HEK293 (cell line): ENCODE measurements around the gene ZFHX3.

Source experiments
- CTCF ChIA-PET: fragments of 350-600 bp; formaldehyde crosslinking; extraction: SDS; loops from one replicate; lab custom pipeline; 2021; ENCODE audit warnings: antibody characterized with exemption; lab: Yijun Ruan, JAX
- POLR2A ChIA-PET: fragments of 300-600 bp; formaldehyde crosslinking; extraction: SDS; loops from one replicate; lab custom pipeline; 2020; ENCODE audit warnings: antibody characterized with exemption, inconsistent platforms; lab: Yijun Ruan, JAX
- H3K27ac ChIP-seq: fragments of 200-500 bp; sonication (Bioruptor generic); 2 replicates; pipeline ENCODE4 v1.5.1; 2014; ENCODE audit warnings: low read depth, low read length, control low read depth, inconsistent platforms; ENCODE audit errors: extremely low read depth
- H3K36me3 ChIP-seq, 2 experiments: fragments of 200-500 bp in 1 of 2; sonication (Bioruptor generic) in 1 of 2; 1 replicate in 1 of 2; 2 replicates in 1 of 2; pipeline ENCODE4 v1.5.1; 2014 to 2017; ENCODE audit warnings: inconsistent platforms in 2 of 2, low read length in 2 of 2; ENCODE audit not compliant: control insufficient read depth in 2 of 2, insufficient read depth in 1 of 2
- H3K4me1 ChIP-seq: fragments of 200-500 bp; sonication (Bioruptor generic); 2 replicates; pipeline ENCODE4 v1.5.1; 2014; ENCODE audit warnings: mild to moderate bottlenecking, low read length, inconsistent platforms; ENCODE audit not compliant: control insufficient read depth, insufficient read depth
- H3K4me3 ChIP-seq: 2 replicates; pipeline ENCODE4 v1.5.1; 2011; ENCODE audit warnings: low read depth, mild to moderate bottlenecking, control low read depth, low read length, moderate library complexity
- H3K9me3 ChIP-seq: fragments of 200-500 bp; sonication (Bioruptor generic); 2 replicates; pipeline ENCODE4 v1.5.1; 2014; ENCODE audit warnings: low read depth, low read length, inconsistent platforms; ENCODE audit not compliant: control insufficient read depth, insufficient read depth
- GLIS2 ChIP-seq: fragments of 450-650 bp; formaldehyde crosslinking; IDR thresholded peaks from 2 replicates; pipeline ENCODE4 v1.5.1; 2016; ENCODE audit warnings: missing biosample characterization, missing genetic modification characterization
- HIC1 ChIP-seq: fragments of 450-650 bp; formaldehyde crosslinking; IDR thresholded peaks from 2 replicates; pipeline ENCODE4 v1.5.1; 2016; ENCODE audit warnings: missing biosample characterization, missing genetic modification characterization
- SETDB1 ChIP-seq: IDR thresholded peaks from one replicate; pipeline ENCODE4 v1.6.1; 2017; ENCODE audit warnings: mild to moderate bottlenecking, low read length, moderate library complexity, mixed read lengths; ENCODE audit not compliant: insufficient read length
- TRIM28 ChIP-seq: IDR thresholded peaks from 2 replicates; pipeline ENCODE4 v1.6.1; 2011; ENCODE audit warnings: low read length, control low read depth, borderline replicate concordance
- ZEB2 ChIP-seq: fragments of 450-650 bp; formaldehyde crosslinking; IDR thresholded peaks from 2 replicates; pipeline ENCODE4 v1.5.1; 2016; ENCODE audit warnings: missing biosample characterization, missing genetic modification characterization
- ZFP69B ChIP-seq: fragments of 450-650 bp; formaldehyde crosslinking; IDR thresholded peaks from 2 replicates; pipeline ENCODE4 v1.5.1; 2016; ENCODE audit warnings: missing biosample characterization, missing genetic modification characterization
- ZNF626 ChIP-seq: fragments of 450-650 bp; sonication (Bioruptor Pico); formaldehyde crosslinking; IDR thresholded peaks from 2 replicates; pipeline ENCODE4 v1.5.1; 2018; ENCODE audit warnings: missing biosample characterization, missing genetic modification characterization, inconsistent platforms
- ZNF785 ChIP-seq: fragments of 450-650 bp; formaldehyde crosslinking; IDR thresholded peaks from 2 replicates; pipeline ENCODE4 v1.5.1; 2016; ENCODE audit warnings: missing biosample characterization, missing genetic modification characterization
- ZNF837 ChIP-seq: fragments of 450-650 bp; formaldehyde crosslinking; IDR thresholded peaks from 2 replicates; pipeline ENCODE4 v1.5.1; 2016; ENCODE audit warnings: missing biosample characterization, missing genetic modification characterization
- TF ChIP-seq, protein P1 (sequence below): fragments of 450-650 bp; IDR thresholded peaks from 2 replicates; pipeline ENCODE4 v1.5.1; 2018; ENCODE audit warnings: missing biosample characterization, missing genetic modification characterization
- TF ChIP-seq, protein P2 (sequence below): fragments of 450-650 bp; formaldehyde crosslinking; IDR thresholded peaks from 2 replicates; pipeline ENCODE4 v1.5.1; 2017; ENCODE audit warnings: missing biosample characterization, missing genetic modification characterization

ZFHX3 gene

DNA sequence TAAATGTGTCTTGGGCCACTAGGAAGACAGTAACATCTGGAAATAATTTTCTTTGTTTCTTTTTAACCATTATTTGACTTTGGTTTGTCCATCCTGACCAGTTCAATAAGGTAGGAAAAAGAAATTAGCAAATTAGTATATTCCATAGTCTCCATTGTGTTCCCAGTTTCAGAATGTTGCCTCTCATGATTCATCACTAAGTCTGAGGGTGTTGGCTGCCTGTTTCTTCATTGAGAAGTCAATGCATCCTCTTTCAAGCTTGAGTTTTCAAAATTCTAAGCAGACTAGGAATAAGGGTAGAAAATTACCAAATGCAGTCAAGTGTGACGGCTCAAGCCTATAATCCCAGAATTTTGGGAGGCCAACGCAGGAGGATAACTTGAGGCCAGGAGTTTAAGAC lies 41.9 kb downstream of the ZFHX3 start:
- POLR2A ChIA-PET: no interaction called here
- H3K36me3 ChIP-seq: no peaks in the 10 kb centered on the region
- no peak overlapping the region for H3K27ac ChIP-seq

DNA sequence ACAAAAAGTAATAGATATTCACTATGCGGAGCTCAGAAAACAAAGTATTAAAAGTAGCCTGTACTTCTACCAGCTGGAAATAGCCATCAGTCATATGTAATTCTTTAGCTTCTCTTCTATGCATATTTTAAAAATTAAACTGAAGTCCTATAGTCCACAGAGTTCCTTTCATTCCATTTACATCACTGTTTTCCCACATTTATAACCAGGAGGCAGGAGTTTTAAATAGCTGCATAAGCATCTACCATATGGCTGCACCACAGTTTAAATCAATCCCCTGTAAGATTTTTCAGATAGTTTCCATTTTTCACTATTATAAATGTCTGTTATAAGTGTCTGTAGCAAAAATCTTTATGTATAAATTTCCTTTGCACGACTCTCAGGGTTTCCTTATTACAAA lies 45.1 kb downstream of the ZFHX3 start:
- Histone ChIP-seq H3K9me3 (no peaks in the 10 kb centered on the region), H3K4me1 (no peaks in the 10 kb centered on the region), H3K27ac (no peak overlapping the region), H3K4me3 (no peak overlapping the region), H3K36me3 (no peaks in the 10 kb centered on the region)
- POLR2A ChIA-PET: no interaction called here
- no peak for TF ChIP-seq ZNF785 (tag by site-specific recombination)
- TF ChIP-seq, protein P1, sequence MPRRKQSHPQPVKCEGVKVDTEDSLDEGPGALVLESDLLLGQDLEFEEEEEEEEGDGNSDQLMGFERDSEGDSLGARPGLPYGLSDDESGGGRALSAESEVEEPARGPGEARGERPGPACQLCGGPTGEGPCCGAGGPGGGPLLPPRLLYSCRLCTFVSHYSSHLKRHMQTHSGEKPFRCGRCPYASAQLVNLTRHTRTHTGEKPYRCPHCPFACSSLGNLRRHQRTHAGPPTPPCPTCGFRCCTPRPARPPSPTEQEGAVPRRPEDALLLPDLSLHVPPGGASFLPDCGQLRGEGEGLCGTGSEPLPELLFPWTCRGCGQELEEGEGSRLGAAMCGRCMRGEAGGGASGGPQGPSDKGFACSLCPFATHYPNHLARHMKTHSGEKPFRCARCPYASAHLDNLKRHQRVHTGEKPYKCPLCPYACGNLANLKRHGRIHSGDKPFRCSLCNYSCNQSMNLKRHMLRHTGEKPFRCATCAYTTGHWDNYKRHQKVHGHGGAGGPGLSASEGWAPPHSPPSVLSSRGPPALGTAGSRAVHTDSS (tag by site-specific recombination): no peak
- CTCF ChIA-PET: interaction anchor here (0.6 to 1.1 kb wide), 4 partner anchors 9 to 209 kb away, joined by 3 to 5 read pairs (median 4); no protein-coding TSS in a partner anchor

More for the DNA sequence above, 41.9 kb downstream of the ZFHX3 start:
- CTCF ChIA-PET: interaction anchor here (0.6 to 3.1 kb wide), 2 partner anchors 11 to 173 kb away, joined by 3 to 17 read pairs; no protein-coding TSS in a partner anchor
- no peak overlapping the region for H3K4me3 ChIP-seq
- TF ChIP-seq ZNF626: no peak
- no peak for TF ChIP-seq HIC1
- no peak for TF ChIP-seq GLIS2 (tag by site-specific recombination)
- TF ChIP-seq ZFP69B (tag by site-specific recombination): no peak
- no peak for TF ChIP-seq ZEB2 (tag by site-specific recombination)
- H3K4me1 ChIP-seq: peaks cover 2% of the 10 kb centered on the region; the same call in 1 of the 2 replicates
- no peaks in the 10 kb centered on the region for H3K9me3 ChIP-seq

- peak; percentile 89 for TF ChIP-seq SETDB1
- TF ChIP-seq TRIM28: peak; percentile 49; the same call in 1 of the 2 replicates
- TF ChIP-seq, protein P2, sequence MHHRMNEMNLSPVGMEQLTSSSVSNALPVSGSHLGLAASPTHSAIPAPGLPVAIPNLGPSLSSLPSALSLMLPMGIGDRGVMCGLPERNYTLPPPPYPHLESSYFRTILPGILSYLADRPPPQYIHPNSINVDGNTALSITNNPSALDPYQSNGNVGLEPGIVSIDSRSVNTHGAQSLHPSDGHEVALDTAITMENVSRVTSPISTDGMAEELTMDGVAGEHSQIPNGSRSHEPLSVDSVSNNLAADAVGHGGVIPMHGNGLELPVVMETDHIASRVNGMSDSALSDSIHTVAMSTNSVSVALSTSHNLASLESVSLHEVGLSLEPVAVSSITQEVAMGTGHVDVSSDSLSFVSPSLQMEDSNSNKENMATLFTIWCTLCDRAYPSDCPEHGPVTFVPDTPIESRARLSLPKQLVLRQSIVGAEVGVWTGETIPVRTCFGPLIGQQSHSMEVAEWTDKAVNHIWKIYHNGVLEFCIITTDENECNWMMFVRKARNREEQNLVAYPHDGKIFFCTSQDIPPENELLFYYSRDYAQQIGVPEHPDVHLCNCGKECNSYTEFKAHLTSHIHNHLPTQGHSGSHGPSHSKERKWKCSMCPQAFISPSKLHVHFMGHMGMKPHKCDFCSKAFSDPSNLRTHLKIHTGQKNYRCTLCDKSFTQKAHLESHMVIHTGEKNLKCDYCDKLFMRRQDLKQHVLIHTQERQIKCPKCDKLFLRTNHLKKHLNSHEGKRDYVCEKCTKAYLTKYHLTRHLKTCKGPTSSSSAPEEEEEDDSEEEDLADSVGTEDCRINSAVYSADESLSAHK: peak; percentile 77
- TF ChIP-seq ZNF837 (tag by site-specific recombination): no peak
- no peaks in the 10 kb centered on the region for H3K36me3 ChIP-seq
- H3K9me3 ChIP-seq: no peaks in the 10 kb centered on the region
- CTCF ChIA-PET: interaction anchor here (0.7 to 0.8 kb wide), 2 partner anchors 10 to 14 kb away, joined by 3 read pairs; no protein-coding TSS in a partner anchor
- POLR2A ChIA-PET: no interaction called here
- H3K27ac ChIP-seq: no peak overlapping the region
- H3K4me1 ChIP-seq: no peaks in the 10 kb centered on the region
- H3K4me3 ChIP-seq: no peak overlapping the region
Measured at GRCh38 chr16:73000907-73001521, 46.9 kb downstream of the ZFHX3 start.
